ENCODE results near the gene TOM1L2. TPM values are rescaled to one million over a fixed set of nuclear protein-coding genes. Genes with fewer than 3 reads are reported as not detected.

TOM1L2 gene
- total RNA-seq, 1 experiment from 2014 or later = 24.1 TPM

GRCh38 chr17:17822616-17823015, 149.6 kb downstream of the TOM1L2 start:
- Histone ChIP-seq H3K27ac (ENCODE audit: low read depth, low read length) (peak overlapping the region; percentile 83), H3K27me3 (ENCODE audit: insufficient read depth, low read length) (no peaks in the 10 kb centered on the region), H3K36me3 (ENCODE audit: control insufficient read depth in 1 of 2, insufficient read depth in 2 of 2, low read length in 2 of 2) (peaks cover 14 to 36% of the 10 kb centered on the region in 2 experiments), H3K4me3 (replicated peaks in 1 of 2; ENCODE audit: low read depth in 1 of 2, low read length in 2 of 2) (peak overlapping the region; percentile 55 to 57), H3K4me2 (ENCODE audit: low read length) (peak overlapping the region; percentile 75), H4K20me1 (ENCODE audit: insufficient read depth) (no peaks in the 10 kb centered on the region; the same call in 1 of the 2 replicates), H3K9ac (ENCODE audit: low read length) (peak overlapping the region; percentile 59), H3K9me3 (ENCODE audit: control insufficient read depth in 1 of 2, insufficient read depth in 1 of 2, low read depth in 1 of 2, low read length in 2 of 2) (no peaks in the 10 kb centered on the region), H2AFZ (ENCODE audit: low read depth, low read length, poor library complexity, severe bottlenecking) (no peak overlapping the region), H3K9me2 (ENCODE audit: insufficient read depth) (no peaks in the 10 kb centered on the region), H3K4me1 (ENCODE audit: control insufficient read depth in 1 of 2, insufficient read depth in 2 of 2, low read length in 2 of 2) (peaks cover 90 to 94% of the 10 kb centered on the region in 2 experiments), H3K79me2 (ENCODE audit: insufficient read depth, low read length) (peaks cover 95% of the 10 kb centered on the region)
- no peak for ATAC-seq
- CTCF ChIA-PET = no interaction called here
- no TSS peak for BruUV-seq (replicated peaks)
- TF ChIP-seq ZFX (IDR thresholded peaks at IDR 0.05) (no peak), REST (IDR thresholded peaks at IDR 0.05; ENCODE audit: low read depth) (no peak), EZH2 (IDR thresholded peaks at IDR 0.05) (no peak), SIN3A (IDR thresholded peaks at IDR 0.05; ENCODE audit: low read depth) (no peak), CEBPB (IDR thresholded peaks at IDR 0.05; ENCODE audit: low read depth) (no peak), EZH2phosphoT487 (IDR thresholded peaks at IDR 0.05; ENCODE audit: borderline replicate concordance) (no peak), ZNF274 (IDR thresholded peaks at IDR 0.05; ENCODE audit: low read depth, low read length) (no peak), MAX (IDR thresholded peaks at IDR 0.05) (no peak), POLR2A (IDR thresholded peaks at IDR 0.05; ENCODE audit: borderline replicate concordance, extremely low read depth, insufficient read depth, insufficient read length) (no peak), POLR2AphosphoS5 (IDR thresholded peaks at IDR 0.05; ENCODE audit: low read depth, low read length) (no peak), RAD21 (IDR thresholded peaks at IDR 0.05; ENCODE audit: low read depth) (no peak), CBX3 (IDR thresholded peaks at IDR 0.05; ENCODE audit: low read depth) (no peak), ZBTB33 (IDR thresholded peaks at IDR 0.05; ENCODE audit: extremely low read depth, insufficient replicate concordance, low read length) (no peak), ELF1 (IDR thresholded peaks at IDR 0.05; ENCODE audit: borderline replicate concordance, low read depth) (no peak), TCF7L2 (IDR thresholded peaks at IDR 0.05; ENCODE audit: borderline replicate concordance, extremely low read depth, insufficient read depth, insufficient read length) (no peak), FOSL1 (IDR thresholded peaks at IDR 0.05; ENCODE audit: low read depth) (no peak), SP1 (IDR thresholded peaks at IDR 0.05; ENCODE audit: low read depth) (no peak)
- intact Hi-C loops (cut with micrococcal nuclease) = no loop called here
- DNase-seq (ENCODE audit: low read depth, low spot score) = no peak
- RAD21 ChIA-PET (ENCODE audit: low non-redundant PET in 1 of 2, low total read pairs in 2 of 2, uncharacterized antibody in 2 of 2, unreplicated experiment in 2 of 2) = no interaction called here
- POLR2A ChIA-PET = interaction anchor here (3.1 kb wide), 1 partner anchor 14 kb away, joined by 13 read pairs; the partner anchor contains the start of gene SREBF1
